Omental fat pad (tissue), 4 donors: Measurements from ENCODE around the gene SRGAP1. TPM values are rescaled to one million over a fixed set of nuclear protein-coding genes. Genes with fewer than 3 reads are reported as not detected.
"Not testable (repeated sequence)": the region's sequence is repeated elsewhere in the genome, so short reads cannot be mapped to it uniquely, and the experiment has no call there.

Source experiments
- ATAC-seq: fragments of 150-250 bp; one replicate; pipeline ENCODE4 v1.9.1; 2016; ENCODE audit warnings: mild to moderate bottlenecking, moderate library complexity; ENCODE audit not compliant: low FRiP score
- DNase-seq: peaks from one replicate; pipeline ENCODE4 v3.0.0-alpha.2; 2019; ENCODE audit warnings: low spot score
- total RNA-seq, 4 donors: library from RNA; depleted of rRNA; stranded (reverse); fragments of >200 nt; gene quantifications; one replicate each; pipeline ENCODE4 v1.1.0, GENCODE V29; 2016
- TF ChIP-seq, protein P1 (sequence below), 3 donors: fragments of 450-650 bp; IDR thresholded peaks; one replicate each; pipeline ENCODE4 v1.5.1; 2016 to 2017; ENCODE audit warnings: antibody characterized with exemption in 3 of 3, mild to moderate bottlenecking in 3 of 3, moderate library complexity in 2 of 3

The SRGAP1 gene
- total RNA-seq, 4 donors from 2014 or later: 10.6 to 69.1 (median 12.9) TPM

DNA sequence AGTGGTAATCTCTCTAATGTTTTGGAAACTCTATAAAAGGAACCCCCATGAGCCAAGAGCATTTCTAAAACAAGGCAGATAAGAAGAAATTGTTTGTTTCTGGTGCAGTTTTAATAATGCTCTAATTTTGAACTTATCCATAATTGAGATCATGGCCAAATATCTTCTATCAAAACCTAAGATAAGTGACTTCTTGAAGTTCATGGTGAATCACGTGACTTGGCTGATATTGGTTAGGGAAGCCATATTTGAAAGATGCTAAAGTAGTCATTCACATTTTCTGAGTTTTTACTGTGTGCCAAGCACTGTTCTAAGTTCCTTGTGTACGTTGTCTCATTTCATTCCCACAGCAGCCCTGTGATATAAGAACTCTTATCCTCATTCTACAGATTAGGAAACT lies 219.7 kb downstream of the SRGAP1 start:
- DNase-seq (no peak), ATAC-seq (no peak)
- TF ChIP-seq, protein P1, sequence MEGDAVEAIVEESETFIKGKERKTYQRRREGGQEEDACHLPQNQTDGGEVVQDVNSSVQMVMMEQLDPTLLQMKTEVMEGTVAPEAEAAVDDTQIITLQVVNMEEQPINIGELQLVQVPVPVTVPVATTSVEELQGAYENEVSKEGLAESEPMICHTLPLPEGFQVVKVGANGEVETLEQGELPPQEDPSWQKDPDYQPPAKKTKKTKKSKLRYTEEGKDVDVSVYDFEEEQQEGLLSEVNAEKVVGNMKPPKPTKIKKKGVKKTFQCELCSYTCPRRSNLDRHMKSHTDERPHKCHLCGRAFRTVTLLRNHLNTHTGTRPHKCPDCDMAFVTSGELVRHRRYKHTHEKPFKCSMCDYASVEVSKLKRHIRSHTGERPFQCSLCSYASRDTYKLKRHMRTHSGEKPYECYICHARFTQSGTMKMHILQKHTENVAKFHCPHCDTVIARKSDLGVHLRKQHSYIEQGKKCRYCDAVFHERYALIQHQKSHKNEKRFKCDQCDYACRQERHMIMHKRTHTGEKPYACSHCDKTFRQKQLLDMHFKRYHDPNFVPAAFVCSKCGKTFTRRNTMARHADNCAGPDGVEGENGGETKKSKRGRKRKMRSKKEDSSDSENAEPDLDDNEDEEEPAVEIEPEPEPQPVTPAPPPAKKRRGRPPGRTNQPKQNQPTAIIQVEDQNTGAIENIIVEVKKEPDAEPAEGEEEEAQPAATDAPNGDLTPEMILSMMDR (IDR thresholded peaks at IDR 0.05): no peak

DNA sequence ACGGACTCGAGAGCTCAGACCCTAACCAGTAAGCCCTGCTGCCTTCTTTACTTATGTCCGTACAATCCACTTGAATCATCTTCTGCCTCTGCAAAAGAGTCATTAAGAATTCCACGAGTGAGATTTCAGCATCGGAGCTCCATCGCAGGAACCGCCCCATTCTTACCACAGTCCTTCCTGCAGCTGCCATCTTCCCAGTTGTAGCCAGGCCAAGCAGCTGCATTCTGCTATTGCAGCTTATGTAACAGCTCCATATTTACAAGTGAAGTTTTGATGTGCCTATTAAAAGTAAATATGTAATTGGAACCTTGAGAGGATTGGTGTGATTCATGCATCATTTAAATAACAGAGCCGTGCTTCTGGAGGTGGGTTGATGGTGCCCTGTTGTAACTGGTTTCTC lies 220.2 kb downstream of the SRGAP1 start:
- ATAC-seq (no peak), DNase-seq (no peak)
- TF ChIP-seq, protein P1 (IDR thresholded peaks at IDR 0.05): no peak

DNA sequence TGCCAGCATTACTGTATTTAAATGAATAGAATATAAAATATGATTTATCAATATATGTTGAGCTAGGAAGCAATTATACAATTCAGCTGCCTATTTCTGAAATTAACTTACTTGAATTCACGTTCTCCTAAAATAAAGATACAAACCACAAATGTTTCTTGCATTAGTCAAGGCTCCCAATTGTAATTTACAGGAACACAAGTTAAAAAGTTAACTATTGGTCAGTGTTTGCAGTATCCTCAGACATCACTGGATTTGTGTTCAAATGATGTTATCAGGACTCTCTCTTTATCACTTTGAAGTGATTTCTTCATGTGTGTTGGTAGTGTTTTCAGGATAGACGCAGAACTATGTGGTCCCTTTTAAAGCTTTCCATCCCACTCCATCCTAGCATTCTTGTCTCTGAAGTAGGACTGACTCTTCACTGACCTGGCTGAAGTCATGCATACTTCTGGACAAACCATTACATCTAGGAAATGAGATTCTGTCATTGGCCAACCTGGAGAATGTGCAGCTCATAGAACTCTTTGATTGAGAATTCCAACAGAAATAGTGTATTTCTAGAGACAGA lies 221.5 kb downstream of the SRGAP1 start:
- TF ChIP-seq, protein P1 (IDR thresholded peaks at IDR 0.05): no peak
- DNase-seq: no peak
- no peak for ATAC-seq

DNA sequence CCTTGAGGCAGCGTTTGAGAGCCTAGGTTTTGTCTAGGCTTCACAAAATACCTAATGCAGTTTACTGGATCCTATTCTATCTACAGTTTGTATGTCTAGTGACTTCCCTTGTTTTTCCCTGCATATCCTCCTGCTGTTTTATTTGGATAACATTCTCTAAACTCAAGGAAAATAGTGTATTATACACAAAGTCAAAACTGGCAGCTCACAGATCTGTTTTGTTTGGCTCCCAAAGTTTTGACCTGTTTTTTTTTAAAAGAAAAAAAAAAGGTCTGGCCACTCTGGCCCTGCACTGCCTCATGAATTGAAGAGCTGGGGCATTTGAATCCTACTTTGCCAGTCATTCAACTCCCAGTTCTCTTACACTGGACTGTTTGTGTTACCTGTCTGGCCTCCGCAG lies 222.3 kb downstream of the SRGAP1 start:
- no peak for DNase-seq
- TF ChIP-seq, protein P1 (IDR thresholded peaks at IDR 0.05): no peak
- no peak for ATAC-seq

DNA sequence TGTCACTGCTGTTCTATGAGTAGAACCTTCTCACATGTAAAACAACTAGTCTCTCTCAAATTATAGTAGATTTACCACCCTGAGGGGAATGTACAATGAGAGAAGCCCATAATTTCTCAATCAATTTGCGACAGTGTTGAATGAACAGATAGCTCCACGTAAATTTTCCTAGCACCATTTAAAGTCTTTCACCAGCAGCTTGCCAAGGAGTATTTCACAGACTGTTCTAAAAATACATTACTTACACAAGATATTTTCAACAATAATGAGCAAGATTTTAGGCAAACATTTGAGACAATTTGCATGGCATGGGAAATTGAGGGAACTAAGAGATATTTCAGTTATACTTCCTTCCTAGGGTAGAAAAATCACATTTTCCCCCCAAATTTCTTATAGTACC lies 226.0 kb downstream of the SRGAP1 start:
- ATAC-seq: no peak
- TF ChIP-seq, protein P1 (IDR thresholded peaks at IDR 0.05): no peak
- no peak for DNase-seq

DNA sequence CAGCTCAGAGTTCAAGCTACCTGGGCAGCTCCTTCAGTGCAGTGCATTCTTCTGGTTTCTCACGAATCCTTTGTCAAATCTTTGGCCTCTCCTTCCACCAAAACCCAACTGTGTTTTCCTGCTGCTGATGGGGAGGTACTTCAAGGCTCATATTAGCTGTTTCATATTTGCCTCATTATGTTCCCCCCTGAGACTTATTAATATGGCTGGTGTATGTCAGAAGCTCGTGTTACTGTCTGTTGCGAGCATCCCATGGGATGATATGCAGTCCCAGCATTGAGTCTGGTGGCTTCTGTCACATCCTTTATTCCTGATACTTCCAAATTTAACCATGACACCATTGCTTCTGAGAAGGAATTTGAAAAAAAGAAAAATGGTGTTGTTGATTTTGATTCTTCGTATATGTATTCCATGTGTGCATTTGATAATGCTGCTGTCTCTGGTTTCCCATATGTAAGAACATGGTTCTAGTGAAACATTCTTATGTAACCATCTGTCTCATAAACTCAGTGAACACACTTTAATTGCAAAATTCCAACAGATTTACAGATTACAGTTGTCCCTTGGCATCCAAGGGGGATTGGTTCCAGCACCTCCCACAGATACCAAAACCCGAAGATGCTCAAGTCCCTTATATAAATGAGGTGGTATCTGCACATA lies 228.5 kb downstream of the SRGAP1 start:
- TF ChIP-seq, protein P1 (IDR thresholded peaks at IDR 0.05): no peak
- ATAC-seq: no peak
- no peak for DNase-seq

DNA sequence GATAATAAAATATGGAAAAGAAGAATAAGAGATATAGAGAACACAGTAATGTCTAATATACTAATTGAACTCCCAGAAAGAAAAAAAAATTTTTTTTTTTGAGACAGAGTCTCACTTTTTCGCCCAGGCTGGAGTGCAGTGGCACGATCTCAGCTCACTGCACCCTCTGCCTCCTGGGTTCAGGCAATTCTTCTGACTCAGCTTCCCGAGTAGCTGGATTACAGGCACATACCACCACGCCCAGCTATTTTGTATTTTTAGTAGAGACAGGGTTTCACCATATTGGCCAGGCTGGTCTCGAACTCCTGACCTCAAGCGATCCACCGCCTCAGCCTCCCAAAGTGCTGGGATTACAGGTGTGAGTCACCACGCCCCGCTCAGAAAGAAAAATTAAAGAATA lies 232.1 kb downstream of the SRGAP1 start:
- not testable (repeated sequence) for ATAC-seq, DNase-seq
